ENCODE measurements around the gene CHAF1A. TPM values are rescaled to one million over a fixed set of nuclear protein-coding genes. Genes with fewer than 3 reads are reported as not detected.

The CHAF1A gene
- total and polyA plus RNA-seq, 2 of the 8 experiments (the other 6 are each of a cell fraction or from before 2014, with no cell fraction given), result 122 to 147 TPM

DNA sequence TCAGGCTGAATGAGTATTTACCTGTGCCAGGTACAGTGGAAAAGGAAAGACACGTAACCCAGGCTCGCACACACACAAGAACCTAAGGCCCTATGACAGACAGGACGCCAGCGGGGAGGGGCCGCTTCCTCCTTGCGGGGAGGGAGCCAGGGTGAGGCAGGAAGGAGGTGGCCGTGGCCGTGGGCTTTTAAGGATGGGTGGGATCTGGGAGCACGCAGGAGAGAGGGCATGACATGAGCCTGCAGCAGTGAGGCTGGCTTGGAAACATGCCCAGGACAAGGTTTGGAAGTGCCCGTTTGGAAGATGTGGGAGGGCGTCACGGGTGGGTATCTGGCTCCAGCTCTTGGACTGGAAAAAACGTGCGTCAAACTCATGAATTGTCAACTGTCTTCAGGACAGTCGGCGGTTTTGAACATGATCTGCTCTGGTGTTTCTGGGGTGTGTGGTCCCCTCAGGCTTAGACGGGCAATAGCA, 22.1 kb upstream of the CHAF1A start (continued):
- TF ChIP-seq, protein P1, sequence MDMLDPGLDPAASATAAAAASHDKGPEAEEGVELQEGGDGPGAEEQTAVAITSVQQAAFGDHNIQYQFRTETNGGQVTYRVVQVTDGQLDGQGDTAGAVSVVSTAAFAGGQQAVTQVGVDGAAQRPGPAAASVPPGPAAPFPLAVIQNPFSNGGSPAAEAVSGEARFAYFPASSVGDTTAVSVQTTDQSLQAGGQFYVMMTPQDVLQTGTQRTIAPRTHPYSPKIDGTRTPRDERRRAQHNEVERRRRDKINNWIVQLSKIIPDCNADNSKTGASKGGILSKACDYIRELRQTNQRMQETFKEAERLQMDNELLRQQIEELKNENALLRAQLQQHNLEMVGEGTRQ (IDR thresholded peaks at IDR 0.05; ENCODE audit: low read length), result no peak
- TF ChIP-seq ASH2L (IDR thresholded peaks at IDR 0.05; ENCODE audit: low read length), result no peak
